Loucy (cell line): ENCODE measurements around the gene ZSWIM6.

Source experiments
- EZH2phosphoT487 ChIP-seq: fragments of 200-600 bp; IDR thresholded peaks from 2 replicates; pipeline ENCODE4 v1.6.1; 2018; ENCODE audit warnings: antibody characterized with exemption, mild to moderate bottlenecking, moderate library complexity, borderline replicate concordance
- TF ChIP-seq, protein P1 (sequence below): fragments of 200-600 bp; sonication (generic); conservative IDR thresholded peaks from 2 replicates; pipeline ENCODE4 v1.5.1; 2014; ENCODE audit warnings: mild to moderate bottlenecking, antibody characterized with exemption, low read length

DNA sequence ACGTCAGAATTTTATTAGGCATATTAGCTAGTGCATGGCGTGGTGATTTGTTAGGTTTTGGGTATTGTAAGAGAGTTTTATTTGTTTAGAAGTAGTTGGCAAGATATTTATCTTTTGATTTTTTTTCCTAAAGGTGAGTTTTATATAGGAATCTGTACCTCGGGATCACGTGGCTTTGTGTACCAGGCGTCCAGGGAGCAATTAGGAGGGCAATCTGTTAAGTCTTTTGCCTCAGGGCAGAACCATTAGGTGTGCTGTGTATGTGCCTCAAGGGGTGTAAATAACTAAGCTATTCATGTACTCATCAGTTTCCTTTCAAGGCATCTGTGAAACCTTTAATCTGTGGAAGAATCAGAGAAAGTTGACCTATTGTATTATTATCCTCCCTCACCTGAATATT, 39.4 kb downstream of the ZSWIM6 start:
- TF ChIP-seq, protein P1, sequence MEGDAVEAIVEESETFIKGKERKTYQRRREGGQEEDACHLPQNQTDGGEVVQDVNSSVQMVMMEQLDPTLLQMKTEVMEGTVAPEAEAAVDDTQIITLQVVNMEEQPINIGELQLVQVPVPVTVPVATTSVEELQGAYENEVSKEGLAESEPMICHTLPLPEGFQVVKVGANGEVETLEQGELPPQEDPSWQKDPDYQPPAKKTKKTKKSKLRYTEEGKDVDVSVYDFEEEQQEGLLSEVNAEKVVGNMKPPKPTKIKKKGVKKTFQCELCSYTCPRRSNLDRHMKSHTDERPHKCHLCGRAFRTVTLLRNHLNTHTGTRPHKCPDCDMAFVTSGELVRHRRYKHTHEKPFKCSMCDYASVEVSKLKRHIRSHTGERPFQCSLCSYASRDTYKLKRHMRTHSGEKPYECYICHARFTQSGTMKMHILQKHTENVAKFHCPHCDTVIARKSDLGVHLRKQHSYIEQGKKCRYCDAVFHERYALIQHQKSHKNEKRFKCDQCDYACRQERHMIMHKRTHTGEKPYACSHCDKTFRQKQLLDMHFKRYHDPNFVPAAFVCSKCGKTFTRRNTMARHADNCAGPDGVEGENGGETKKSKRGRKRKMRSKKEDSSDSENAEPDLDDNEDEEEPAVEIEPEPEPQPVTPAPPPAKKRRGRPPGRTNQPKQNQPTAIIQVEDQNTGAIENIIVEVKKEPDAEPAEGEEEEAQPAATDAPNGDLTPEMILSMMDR, result no peak
- no peak for TF ChIP-seq EZH2phosphoT487
